HUDEP-2 (cell line): ENCODE data around the gene TRABD.

ENCODE experiments used
- DNase-seq, 76 experiments: peaks; one replicate each; lab custom pipeline; 2025; ENCODE audit not compliant: unreplicated experiment in 76 of 76; lab: John Stamatoyannopoulos, UW

TRABD gene

GRCh38 chr22:50233223-50233622, 47.5 kb downstream of the TRABD start:
- no peak for DNase-seq

GRCh38 chr22:50236731-50237409, 51.2 kb downstream of the TRABD start:
- peak in 8 of 76 experiments; percentile 5 to 29 (median 21) for DNase-seq

- no peak for DNase-seq
These were observed 53.0 kb downstream of the TRABD start for GRCh38 chr22:50238755-50239154.

GRCh38 chr22:50242406-50242949, 56.8 kb downstream of the TRABD start:
- no peak for DNase-seq

GRCh38 chr22:50243685-50244419, 58.1 kb downstream of the TRABD start:
- DNase-seq: no peak

- peak in 73 of 76 experiments; percentile 25 to 90 (median 77) for DNase-seq
These were observed 58.9 kb downstream of the TRABD start, which contains the start of gene TUBGCP6 for GRCh38 chr22:50244420-50245213. TUBGCP6 (minus strand) TSS chr22:50245023; CDS start chr22:50244459, 564 bp downstream.

- peak in 3 of 76 experiments; percentile 48 to 62 (median 51) for DNase-seq
These were observed 59.7 kb downstream of the TRABD start for GRCh38 chr22:50245214-50246072.

GRCh38 chr22:50246242-50247175, 60.8 kb downstream of the TRABD start:
- DNase-seq: no peak

- DNase-seq: peak in 3 of 76 experiments; percentile 6 to 31 (median 29)
These were observed 62.0 kb downstream of the TRABD start for GRCh38 chr22:50247748-50248147.

- no peak for DNase-seq
These were observed 62.7 kb downstream of the TRABD start for GRCh38 chr22:50248196-50249081.
